Measurements from ENCODE around the gene ZNF324.

Gene ZNF324

GRCh38 chr19:58515259-58515658, 48.4 kb downstream of the ZNF324 start:
- DNase-seq (ENCODE audit: low read depth), result no peak
- peak overlapping the region; percentile 87; the same call in 1 of the 2 replicates for H3K4me3 ChIP-seq (ENCODE audit: low read depth, low read length)
- TF ChIP-seq, protein P1, sequence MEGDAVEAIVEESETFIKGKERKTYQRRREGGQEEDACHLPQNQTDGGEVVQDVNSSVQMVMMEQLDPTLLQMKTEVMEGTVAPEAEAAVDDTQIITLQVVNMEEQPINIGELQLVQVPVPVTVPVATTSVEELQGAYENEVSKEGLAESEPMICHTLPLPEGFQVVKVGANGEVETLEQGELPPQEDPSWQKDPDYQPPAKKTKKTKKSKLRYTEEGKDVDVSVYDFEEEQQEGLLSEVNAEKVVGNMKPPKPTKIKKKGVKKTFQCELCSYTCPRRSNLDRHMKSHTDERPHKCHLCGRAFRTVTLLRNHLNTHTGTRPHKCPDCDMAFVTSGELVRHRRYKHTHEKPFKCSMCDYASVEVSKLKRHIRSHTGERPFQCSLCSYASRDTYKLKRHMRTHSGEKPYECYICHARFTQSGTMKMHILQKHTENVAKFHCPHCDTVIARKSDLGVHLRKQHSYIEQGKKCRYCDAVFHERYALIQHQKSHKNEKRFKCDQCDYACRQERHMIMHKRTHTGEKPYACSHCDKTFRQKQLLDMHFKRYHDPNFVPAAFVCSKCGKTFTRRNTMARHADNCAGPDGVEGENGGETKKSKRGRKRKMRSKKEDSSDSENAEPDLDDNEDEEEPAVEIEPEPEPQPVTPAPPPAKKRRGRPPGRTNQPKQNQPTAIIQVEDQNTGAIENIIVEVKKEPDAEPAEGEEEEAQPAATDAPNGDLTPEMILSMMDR (IDR thresholded peaks at IDR 0.05; ENCODE audit: control insufficient read depth, extremely low read depth, insufficient read depth), result no peak

GRCh38 chr19:58516246-58516836, 49.5 kb downstream of the ZNF324 start:
- no peak for DNase-seq (ENCODE audit: low read depth)
- TF ChIP-seq, protein P1 (IDR thresholded peaks at IDR 0.05; ENCODE audit: control insufficient read depth, extremely low read depth, insufficient read depth), result no peak
- H3K4me3 ChIP-seq (ENCODE audit: low read depth, low read length), result no peak overlapping the region

GRCh38 chr19:58516964-58517833, 50.3 kb downstream of the ZNF324 start:
- H3K4me3 ChIP-seq (ENCODE audit: low read depth, low read length), result no peak overlapping the region
- TF ChIP-seq, protein P1 (IDR thresholded peaks at IDR 0.05; ENCODE audit: control insufficient read depth, extremely low read depth, insufficient read depth), result peak; percentile 30
- no peak for DNase-seq (ENCODE audit: low read depth)

- H3K4me3 ChIP-seq (ENCODE audit: low read depth, low read length), result peak overlapping the region; percentile 81
- TF ChIP-seq, protein P1 (IDR thresholded peaks at IDR 0.05; ENCODE audit: control insufficient read depth, extremely low read depth, insufficient read depth), result no peak
- DNase-seq (ENCODE audit: low read depth), result no peak
Observed at GRCh38 chr19:58518256-58519086, 51.6 kb downstream of the ZNF324 start.

DNA sequence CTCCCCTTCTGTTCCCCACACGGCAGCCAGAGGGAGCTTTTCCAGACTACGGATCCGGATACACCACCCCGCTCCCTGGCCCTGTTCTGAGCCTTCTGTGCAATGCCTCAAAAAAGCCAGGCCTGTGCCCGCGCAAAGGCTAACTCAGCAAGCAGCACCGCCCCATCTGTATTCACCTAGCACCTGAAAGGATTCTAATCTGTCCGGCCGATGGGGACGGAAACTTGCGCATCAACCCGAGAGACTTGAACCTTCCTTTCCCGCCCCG, 52.1 kb downstream of the ZNF324 start:
- TF ChIP-seq, protein P1 (IDR thresholded peaks at IDR 0.05; ENCODE audit: control insufficient read depth, extremely low read depth, insufficient read depth), result peak; percentile 68
- peak overlapping the region; percentile 81 for H3K4me3 ChIP-seq (ENCODE audit: low read depth, low read length)
- peak; percentile 43 for DNase-seq (ENCODE audit: low read depth)

GRCh38 chr19:58519355-58520256, 52.7 kb downstream of the ZNF324 start, which contains the start of gene ZBTB45:
ZBTB45 (minus strand) TSS chr19:58519810; CDS start chr19:58517673, 2,137 bp downstream.
- TF ChIP-seq, protein P1 (IDR thresholded peaks at IDR 0.05; ENCODE audit: control insufficient read depth, extremely low read depth, insufficient read depth), result peak; percentile 86
- H3K4me3 ChIP-seq (ENCODE audit: low read depth, low read length), result peak within 1 kb of the TSS; percentile 81
- peak; percentile 91 for DNase-seq (ENCODE audit: low read depth)

Measured in LNCaP clone FGC (cell line).